Measurements from ENCODE around the gene ZNF791. TPM values are rescaled to one million over a fixed set of nuclear protein-coding genes. Genes with fewer than 3 reads are reported as not detected.

ZNF791 gene
- polyA plus RNA-seq, 1 donor (not counting 4 experiments of a cell fraction or from before 2014, with no cell fraction given) = 11.5 TPM

GRCh38 chr19:12639901-12640613 is 29.3 kb downstream of the ZNF791 start:
- Histone ChIP-seq H3K9me3 (ENCODE audit: control insufficient read depth, low read depth, low read length) (no peaks in the 10 kb centered on the region), H3K4me3 (ENCODE audit: control insufficient read depth in 2 of 3, extremely low read depth in 1 of 3, insufficient read depth in 2 of 3, low read depth in 1 of 3, low read length in 3 of 3) (peak overlapping the region in 1 of 3 experiments; percentile 12), H3K36me3 (ENCODE audit: control insufficient read depth in 2 of 2, extremely low read depth in 1 of 2, insufficient read depth in 2 of 2, low read length in 2 of 2) (no peaks in the 10 kb centered on the region), H4K20me1 (ENCODE audit: control insufficient read depth, extremely low read depth, insufficient read depth, low read length) (no peaks in the 10 kb centered on the region), H3K27ac (ENCODE audit: control insufficient read depth, insufficient read depth, low read length) (no peak overlapping the region), H3K27me3 (ENCODE audit: control insufficient read depth, extremely low read depth, insufficient read depth, low read length) (no peaks in the 10 kb centered on the region), H2AFZ (ENCODE audit: control insufficient read depth, low read length) (peak overlapping the region; percentile 89), H3K4me2 (ENCODE audit: control insufficient read depth, extremely low read depth, insufficient read depth, low read depth, low read length) (peak overlapping the region; percentile 62), H3K4me1 (ENCODE audit: control insufficient read depth, extremely low read depth, insufficient read depth, low read length) (peaks cover 4% of the 10 kb centered on the region), H3K9me1 (ENCODE audit: control insufficient read depth, extremely low read depth, insufficient read depth, low read length) (no peaks in the 10 kb centered on the region), H3K79me2 (ENCODE audit: control insufficient read depth, insufficient read depth, low read length) (no peaks in the 10 kb centered on the region), H3K9ac (ENCODE audit: control insufficient read depth, extremely low read depth, insufficient read depth, low read length) (no peak overlapping the region)
- FAIRE-seq (peak; percentile 66), DNase-seq (ENCODE audit: low read depth, low spot score) (peak; percentile 15)
- dilution Hi-C loops (cut with MboI; ENCODE audit: extremely low pct_ligation_motif_present, low sequenced_read_pairs) = no loop called here
- TF ChIP-seq EZH2 (IDR thresholded peaks at IDR 0.05; ENCODE audit: low read length) = no peak
- TF ChIP-seq CTCF (optimal IDR thresholded peaks at IDR 0.05 in 1 of 3, IDR thresholded peaks at IDR 0.05 in 1 of 3, conservative IDR thresholded peaks at IDR 0.05 in 1 of 3; ENCODE audit: extremely low read depth in 1 of 3, insufficient read depth in 2 of 3, low read length in 3 of 3) = peak; percentile 80 to 96 (median 90)

- dilution Hi-C loops (cut with MboI; ENCODE audit: extremely low pct_ligation_motif_present, low sequenced_read_pairs) = no loop called here
- no peaks in the 10 kb centered on the region for H3K9me3 ChIP-seq (ENCODE audit: control insufficient read depth, low read depth, low read length)
- H3K79me2 ChIP-seq (ENCODE audit: control insufficient read depth, insufficient read depth, low read length) = no peaks in the 10 kb centered on the region
- H3K27me3 ChIP-seq (ENCODE audit: control insufficient read depth, extremely low read depth, insufficient read depth, low read length) = no peaks in the 10 kb centered on the region
- no peak overlapping the region for H3K4me3 ChIP-seq (ENCODE audit: control insufficient read depth in 2 of 3, extremely low read depth in 1 of 3, insufficient read depth in 2 of 3, low read depth in 1 of 3, low read length in 3 of 3)
- no peak for FAIRE-seq
- H3K4me1 ChIP-seq (ENCODE audit: control insufficient read depth, extremely low read depth, insufficient read depth, low read length) = peaks cover 4% of the 10 kb centered on the region
- no peak overlapping the region for H2AFZ ChIP-seq (ENCODE audit: control insufficient read depth, low read length)
- H3K9me1 ChIP-seq (ENCODE audit: control insufficient read depth, extremely low read depth, insufficient read depth, low read length) = no peaks in the 10 kb centered on the region
- H4K20me1 ChIP-seq (ENCODE audit: control insufficient read depth, extremely low read depth, insufficient read depth, low read length) = no peaks in the 10 kb centered on the region
- H3K4me2 ChIP-seq (ENCODE audit: control insufficient read depth, extremely low read depth, insufficient read depth, low read depth, low read length) = no peak overlapping the region
- H3K9ac ChIP-seq (ENCODE audit: control insufficient read depth, extremely low read depth, insufficient read depth, low read length) = no peak overlapping the region
- TF ChIP-seq CTCF (optimal IDR thresholded peaks at IDR 0.05 in 1 of 3, IDR thresholded peaks at IDR 0.05 in 1 of 3, conservative IDR thresholded peaks at IDR 0.05 in 1 of 3; ENCODE audit: extremely low read depth in 1 of 3, insufficient read depth in 2 of 3, low read length in 3 of 3) (no peak), EZH2 (IDR thresholded peaks at IDR 0.05; ENCODE audit: low read length) (no peak)
- no peak for DNase-seq (ENCODE audit: low read depth, low spot score)
- no peak overlapping the region for H3K27ac ChIP-seq (ENCODE audit: control insufficient read depth, insufficient read depth, low read length)
- H3K36me3 ChIP-seq (ENCODE audit: control insufficient read depth in 2 of 2, extremely low read depth in 1 of 2, insufficient read depth in 2 of 2, low read length in 2 of 2) = no peaks in the 10 kb centered on the region
These were observed 30.7 kb downstream of the ZNF791 start for GRCh38 chr19:12641456-12641855.
